ENCODE data around the gene EIF3B.
A peak's percentile ranks its signal among the peaks of the same experiment; 100 is the strongest.
"Not testable (repeated sequence)": the region's sequence is repeated elsewhere in the genome, so short reads cannot be mapped to it uniquely, and the experiment has no call there.

The EIF3B gene

DNA sequence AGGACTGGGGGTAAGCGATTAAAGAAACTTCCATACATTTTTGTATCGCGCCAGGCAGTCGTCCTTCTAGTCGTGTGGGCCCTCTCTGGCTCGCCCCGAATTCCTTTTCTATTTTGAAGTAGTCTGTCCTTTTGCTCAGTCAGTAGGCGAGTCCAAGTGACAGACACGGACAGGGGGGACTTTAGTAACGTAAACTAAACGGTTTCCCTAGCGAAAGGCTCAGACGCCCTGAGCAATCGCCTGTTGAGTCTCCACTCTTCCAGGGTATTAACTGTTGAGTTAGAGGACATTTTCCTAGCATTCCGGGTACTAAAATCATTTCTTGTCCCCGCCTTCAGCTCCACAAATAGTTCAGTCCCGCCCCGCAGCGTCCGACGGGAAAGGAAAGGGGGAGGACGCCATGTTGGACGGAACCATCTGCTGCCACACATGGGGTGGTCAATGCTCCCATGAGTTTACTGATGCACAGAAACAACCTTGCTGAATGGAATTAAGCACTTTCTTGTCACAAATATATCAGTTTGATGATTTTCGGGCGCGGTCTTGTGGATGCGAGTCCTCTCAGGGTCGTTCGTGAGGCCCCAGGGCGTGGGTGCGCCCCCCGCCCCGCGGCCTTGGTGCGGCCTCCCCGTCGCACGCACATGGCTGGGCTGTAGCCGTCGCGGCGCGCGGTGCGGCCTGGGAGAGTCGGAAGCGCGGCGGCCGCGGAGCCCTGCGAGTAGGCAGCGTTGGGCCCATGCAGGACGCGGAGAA is at the start of gene EIF3B:
EIF3B (plus strand) TSS at position 642 of the 753 bp plus-strand sequence; CDS start at position 737, 95 bp downstream.
- DNase-seq (ENCODE audit: low read depth in 1 of 2, low spot score in 1 of 2) = peak; percentile 86 to 87

GRCh38 chr7:2305258-2305657 is 49.4 kb upstream of the EIF3B start:
- not testable (repeated sequence) for DNase-seq (ENCODE audit: low read depth in 1 of 2, low spot score in 1 of 2)

- DNase-seq (ENCODE audit: low read depth in 1 of 2, low spot score in 1 of 2) = no peak
Observed at GRCh38 chr7:2306688-2307087, 47.9 kb upstream of the EIF3B start.

DNA sequence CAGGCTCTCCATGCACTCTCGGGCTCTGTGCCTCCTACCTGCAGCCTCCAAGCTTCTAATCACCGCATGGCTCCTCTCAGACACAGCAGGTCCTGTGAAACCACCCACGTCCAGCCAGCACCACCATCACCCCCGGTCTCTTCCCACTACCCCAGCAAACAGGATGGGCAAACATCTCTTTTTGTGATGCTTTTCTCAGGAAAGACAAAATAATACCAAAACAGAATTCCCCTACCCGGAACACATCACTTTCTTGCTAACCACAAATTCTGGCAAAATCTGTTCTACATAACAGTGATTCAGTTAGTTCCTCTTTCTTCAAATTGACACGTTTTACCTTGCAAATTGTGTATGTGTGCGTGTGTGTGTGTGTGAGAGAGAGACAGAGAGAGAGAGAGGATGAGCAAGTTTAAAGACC is 46.9 kb upstream of the EIF3B start:
- no peak for DNase-seq (ENCODE audit: low read depth in 1 of 2, low spot score in 1 of 2)

- DNase-seq (ENCODE audit: low read depth in 1 of 2, low spot score in 1 of 2) = no peak
Observed at GRCh38 chr7:2309889-2310331, 44.7 kb upstream of the EIF3B start.

DNA sequence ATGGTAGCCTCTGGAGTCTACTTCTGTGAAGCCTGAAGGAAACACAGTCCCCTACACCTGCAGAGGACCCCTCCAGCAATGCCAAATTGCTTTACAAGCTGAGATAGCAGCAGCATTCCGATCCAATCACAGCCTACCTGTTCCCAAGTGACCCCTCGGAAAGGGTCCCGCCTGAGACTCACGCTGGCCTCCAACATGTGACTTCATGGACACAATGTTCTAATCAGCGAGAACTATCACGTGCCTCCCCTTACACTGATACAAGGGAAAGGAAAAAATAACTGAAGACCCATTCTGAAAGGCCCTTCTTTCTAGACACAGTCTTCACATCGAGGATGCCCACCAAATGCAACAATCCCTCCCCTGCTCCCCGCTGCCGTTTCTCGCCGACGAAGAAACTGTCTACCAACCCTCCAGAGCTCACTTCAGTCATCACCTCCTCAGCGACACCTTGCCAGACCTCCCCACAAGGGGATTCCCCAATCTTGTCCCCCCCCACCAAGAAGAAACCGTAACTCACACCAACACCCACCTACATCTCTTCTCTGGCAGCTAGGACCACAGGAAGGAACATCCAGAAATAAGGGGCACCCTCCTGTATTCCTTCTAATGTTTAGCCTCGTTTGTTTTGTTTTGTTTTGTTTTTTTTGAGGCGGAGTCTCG is 42.2 kb upstream of the EIF3B start:
- DNase-seq (ENCODE audit: low read depth in 1 of 2, low spot score in 1 of 2) = no peak

- no peak for DNase-seq (ENCODE audit: low read depth in 1 of 2, low spot score in 1 of 2)
Observed at GRCh38 chr7:2313450-2314208, 41.0 kb upstream of the EIF3B start.

DNA sequence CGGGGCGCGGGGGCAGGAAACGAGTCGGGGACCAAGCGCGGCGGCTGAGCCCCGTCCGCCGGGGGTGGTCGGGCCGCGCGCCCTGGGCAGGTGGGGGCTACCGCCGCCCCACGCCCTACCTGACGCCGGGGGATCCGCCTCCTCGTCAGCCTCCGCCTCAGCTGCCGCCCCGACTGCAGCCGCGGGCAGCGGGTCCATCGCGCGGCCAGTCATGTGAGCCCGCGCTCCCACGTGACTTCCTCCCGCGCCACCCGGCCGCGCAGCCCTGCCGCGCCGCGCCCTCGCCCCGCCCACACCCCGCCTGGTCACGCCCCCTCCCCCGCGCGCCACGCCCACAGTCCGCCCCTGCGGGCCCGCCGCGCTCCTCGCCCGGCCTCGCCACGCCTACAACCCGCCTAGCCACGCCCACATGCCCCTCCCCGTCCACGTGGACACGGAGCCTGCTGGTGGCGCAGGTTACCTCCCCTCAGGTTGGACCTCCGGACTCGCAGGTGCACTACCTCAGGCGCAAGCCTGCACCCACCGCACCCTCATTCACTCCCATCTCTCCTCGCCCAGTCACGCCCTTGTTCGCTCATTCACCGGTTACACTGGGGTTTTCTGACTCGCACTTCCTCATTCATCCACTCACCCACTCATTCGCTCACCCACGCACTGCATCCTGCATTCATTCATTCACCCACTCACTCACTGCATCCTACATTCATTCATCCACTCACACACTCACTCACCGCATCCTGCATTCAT is 40.2 kb upstream of the EIF3B start, which contains the start of gene SNX8:
SNX8 (minus strand) TSS at position 233 of the 747 bp plus-strand sequence; CDS start at position 213, 20 bp downstream.
- DNase-seq (ENCODE audit: low read depth in 1 of 2, low spot score in 1 of 2) = peak; percentile 91 to 93

- DNase-seq (ENCODE audit: low read depth in 1 of 2, low spot score in 1 of 2) = not testable (repeated sequence)
Observed at GRCh38 chr7:2314956-2315530, 39.6 kb upstream of the EIF3B start.

DNA sequence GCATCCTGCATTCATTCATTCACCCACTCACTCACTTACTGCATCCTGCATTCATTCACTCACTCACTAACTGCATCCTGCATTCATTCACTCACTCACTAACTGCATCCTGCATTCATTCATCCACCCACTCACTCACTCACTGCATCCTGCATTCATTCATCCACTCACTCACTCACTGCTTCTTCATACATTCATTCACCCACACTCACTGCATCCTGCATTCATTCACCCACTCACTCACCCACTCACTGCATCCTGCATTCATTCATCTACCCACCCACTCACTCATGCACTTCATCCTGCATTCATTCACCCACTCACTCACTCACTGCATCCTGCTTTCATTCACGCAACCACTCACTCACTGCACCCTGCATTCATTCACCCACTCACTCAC is 38.8 kb upstream of the EIF3B start:
- no peak for DNase-seq (ENCODE audit: low read depth in 1 of 2, low spot score in 1 of 2)

- no peak for DNase-seq (ENCODE audit: low read depth in 1 of 2, low spot score in 1 of 2)
Observed at GRCh38 chr7:2316578-2316977, 38.0 kb upstream of the EIF3B start.

DNA sequence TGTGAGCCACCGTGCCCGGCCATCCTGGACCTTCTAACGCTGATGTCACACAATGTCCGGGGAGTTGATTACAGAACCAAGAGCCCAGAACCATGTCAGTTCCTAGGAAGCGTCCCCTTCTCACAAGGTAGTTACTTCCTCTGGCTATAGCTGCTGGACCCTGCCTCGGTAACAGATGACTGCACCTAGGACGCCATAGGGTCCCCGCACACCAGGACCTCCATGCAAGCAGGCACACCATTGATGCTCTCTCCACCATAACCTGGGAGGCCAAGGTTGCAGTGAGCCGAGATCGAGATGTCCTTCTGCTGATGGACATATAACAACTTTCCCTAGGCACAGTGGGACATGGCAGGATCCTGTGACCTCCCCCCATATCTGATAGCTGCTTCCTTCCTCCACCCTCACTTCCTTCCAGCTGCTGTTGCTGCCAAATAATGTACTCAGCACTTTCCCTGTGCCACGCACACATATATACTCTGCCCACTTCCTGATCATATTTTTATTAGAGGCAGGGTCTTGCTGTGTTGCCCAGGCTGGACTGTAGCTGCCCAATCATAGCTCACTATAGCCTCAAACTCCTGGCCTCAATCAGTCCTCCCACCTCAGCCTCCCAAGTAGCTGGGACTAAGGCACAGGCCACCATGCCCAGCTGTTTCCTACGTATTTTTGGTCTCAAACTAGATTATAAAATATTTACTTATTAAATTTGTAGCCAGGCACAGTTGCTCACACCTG is 36.9 kb upstream of the EIF3B start:
- DNase-seq (ENCODE audit: low read depth in 1 of 2, low spot score in 1 of 2) = no peak

- no peak for DNase-seq (ENCODE audit: low read depth in 1 of 2, low spot score in 1 of 2)
Observed at GRCh38 chr7:2321020-2321419, 33.6 kb upstream of the EIF3B start.

- DNase-seq (ENCODE audit: low read depth in 1 of 2, low spot score in 1 of 2) = no peak
Observed at GRCh38 chr7:2325162-2325561, 29.5 kb upstream of the EIF3B start.

DNA sequence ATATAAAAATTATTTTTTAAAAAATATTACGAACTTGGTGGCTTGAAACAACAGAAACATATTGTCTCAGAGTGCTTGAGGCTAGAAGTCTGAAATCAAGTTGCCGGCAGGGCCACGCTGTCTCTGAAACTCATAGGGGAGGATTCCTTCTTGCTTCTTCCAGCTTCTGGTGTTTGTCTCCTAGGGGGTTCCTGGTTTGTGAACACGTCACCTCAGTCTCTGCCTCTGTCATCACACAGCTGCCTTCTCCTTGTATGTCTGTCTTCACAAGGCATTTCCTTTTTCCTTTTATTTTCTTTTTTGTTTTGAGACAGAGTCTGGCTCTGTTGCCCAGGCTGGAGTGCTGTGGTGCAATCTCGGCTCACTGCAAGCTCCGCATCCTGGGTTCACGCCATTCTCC is 27.7 kb upstream of the EIF3B start:
- DNase-seq (ENCODE audit: low read depth in 1 of 2, low spot score in 1 of 2) = no peak

GRCh38 chr7:2330493-2330892 is 24.1 kb upstream of the EIF3B start:
- no peak for DNase-seq (ENCODE audit: low read depth in 1 of 2, low spot score in 1 of 2)

GRCh38 chr7:2331707-2332106 is 22.9 kb upstream of the EIF3B start:
- DNase-seq (ENCODE audit: low read depth in 1 of 2, low spot score in 1 of 2) = no peak

DNA sequence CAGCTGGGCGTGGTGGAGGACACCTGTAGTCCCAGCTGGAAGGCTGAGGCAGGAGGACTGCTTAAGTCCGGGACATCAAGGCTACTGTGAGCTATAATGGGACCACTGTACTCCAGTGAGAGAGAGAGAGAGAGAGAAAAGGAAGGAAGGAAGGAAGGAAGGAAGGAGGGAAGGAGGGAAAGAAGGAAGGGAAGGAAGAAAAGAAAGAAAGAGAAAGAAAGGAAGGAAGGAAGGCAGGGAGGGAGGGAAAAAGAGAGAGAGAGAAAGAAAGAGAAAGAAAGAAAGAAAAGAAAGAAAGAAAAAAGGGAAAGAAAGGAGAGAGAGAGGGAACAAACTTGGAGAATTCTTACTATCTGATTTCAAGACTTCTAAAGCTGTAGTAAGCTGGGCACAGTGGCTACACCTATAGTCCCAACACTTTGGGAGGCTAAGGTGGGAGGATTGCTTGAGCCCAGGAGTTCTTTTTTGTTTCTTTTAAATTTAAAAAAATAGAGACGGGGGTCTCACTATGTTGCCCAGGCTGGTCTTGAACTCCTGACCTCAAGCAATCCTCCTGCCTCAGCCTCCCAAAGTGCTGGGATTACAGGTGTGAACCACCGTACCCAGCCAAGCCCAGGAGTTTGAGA is 21.9 kb upstream of the EIF3B start:
- DNase-seq (ENCODE audit: low read depth in 1 of 2, low spot score in 1 of 2) = not testable (repeated sequence)

GRCh38 chr7:2336626-2337299 is 17.9 kb upstream of the EIF3B start:
- DNase-seq (ENCODE audit: low read depth in 1 of 2, low spot score in 1 of 2) = no peak

Data from activated CD4-positive, alpha-beta T cell treated with anti-CD3 and anti-CD28 coated beads, Interleukin-2, amount 50 U/mL, for 24 hours (primary cell).